Fibroblast of villous mesenchyme (primary cell): ENCODE measurements around the gene HRG. TPM values are rescaled to one million over a fixed set of nuclear protein-coding genes. Genes with fewer than 3 reads are reported as not detected.
"Not testable (repeated sequence)": the region's sequence is repeated elsewhere in the genome, so short reads cannot be mapped to it uniquely, and the experiment has no call there.

Experiments used
- DNase-seq: peaks from one replicate; pipeline ENCODE4 v3.0.0-alpha.2; 2010; ENCODE audit warnings: low read depth
- H3K4me3 ChIP-seq: 2 replicates; pipeline ENCODE4 v1.5.1; 2011; ENCODE audit warnings: low read depth, mild to moderate bottlenecking, low read length
- total RNA-seq: library from RNA; depleted of rRNA; stranded (reverse); fragments of >200 nt; gene quantifications from 2 replicates; pipeline ENCODE4 v1.2.3, GENCODE V29; 2012
- TF ChIP-seq, protein P1 (sequence below): IDR thresholded peaks from 2 replicates; pipeline ENCODE4 v1.5.1; 2012; ENCODE audit warnings: low read depth, mild to moderate bottlenecking, low read length; ENCODE audit not compliant: insufficient read depth

Gene HRG
- total RNA-seq, 1 donor = not detected

GRCh38 chr3:186628756-186629155 lies 37.1 kb upstream of the HRG start:
- no peak for DNase-seq
- H3K4me3 ChIP-seq = no peak overlapping the region
- TF ChIP-seq, protein P1, sequence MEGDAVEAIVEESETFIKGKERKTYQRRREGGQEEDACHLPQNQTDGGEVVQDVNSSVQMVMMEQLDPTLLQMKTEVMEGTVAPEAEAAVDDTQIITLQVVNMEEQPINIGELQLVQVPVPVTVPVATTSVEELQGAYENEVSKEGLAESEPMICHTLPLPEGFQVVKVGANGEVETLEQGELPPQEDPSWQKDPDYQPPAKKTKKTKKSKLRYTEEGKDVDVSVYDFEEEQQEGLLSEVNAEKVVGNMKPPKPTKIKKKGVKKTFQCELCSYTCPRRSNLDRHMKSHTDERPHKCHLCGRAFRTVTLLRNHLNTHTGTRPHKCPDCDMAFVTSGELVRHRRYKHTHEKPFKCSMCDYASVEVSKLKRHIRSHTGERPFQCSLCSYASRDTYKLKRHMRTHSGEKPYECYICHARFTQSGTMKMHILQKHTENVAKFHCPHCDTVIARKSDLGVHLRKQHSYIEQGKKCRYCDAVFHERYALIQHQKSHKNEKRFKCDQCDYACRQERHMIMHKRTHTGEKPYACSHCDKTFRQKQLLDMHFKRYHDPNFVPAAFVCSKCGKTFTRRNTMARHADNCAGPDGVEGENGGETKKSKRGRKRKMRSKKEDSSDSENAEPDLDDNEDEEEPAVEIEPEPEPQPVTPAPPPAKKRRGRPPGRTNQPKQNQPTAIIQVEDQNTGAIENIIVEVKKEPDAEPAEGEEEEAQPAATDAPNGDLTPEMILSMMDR = no peak

GRCh38 chr3:186630950-186631641 lies 34.7 kb upstream of the HRG start:
- TF ChIP-seq, protein P1 = no peak
- no peak overlapping the region for H3K4me3 ChIP-seq
- no peak for DNase-seq

GRCh38 chr3:186633481-186633880 lies 32.3 kb upstream of the HRG start:
- no peak for DNase-seq
- TF ChIP-seq, protein P1 = no peak
- no peak overlapping the region for H3K4me3 ChIP-seq

GRCh38 chr3:186634207-186634606 lies 31.6 kb upstream of the HRG start:
- DNase-seq, H3K4me3 ChIP-seq: not testable (repeated sequence)

GRCh38 chr3:186635532-186635931 lies 30.3 kb upstream of the HRG start:
- DNase-seq = no peak
- TF ChIP-seq, protein P1 = no peak
- H3K4me3 ChIP-seq = no peak overlapping the region

DNA sequence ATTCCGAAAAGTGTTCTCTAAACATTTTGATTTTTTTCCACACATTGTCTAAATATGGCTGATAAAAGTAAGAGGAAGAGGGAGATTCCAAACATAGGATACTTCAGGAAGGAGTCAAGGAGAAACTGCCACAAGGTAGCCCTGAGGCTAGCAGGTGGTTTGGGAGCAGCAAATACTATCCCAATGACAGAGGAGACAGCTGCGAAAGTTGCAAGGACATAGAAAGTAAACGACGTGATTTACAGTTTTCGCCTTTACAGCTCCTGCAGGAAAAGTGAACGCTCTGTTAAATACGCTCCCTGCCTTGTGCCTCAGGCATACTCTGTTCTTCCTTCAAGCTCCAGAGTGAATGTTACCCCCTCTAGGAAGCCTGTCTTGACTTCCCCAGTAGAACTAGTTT lies 29.3 kb upstream of the HRG start:
- TF ChIP-seq, protein P1 = no peak
- no peak overlapping the region for H3K4me3 ChIP-seq
- no peak for DNase-seq

GRCh38 chr3:186637686-186638085 lies 28.1 kb upstream of the HRG start:
- no peak overlapping the region for H3K4me3 ChIP-seq
- TF ChIP-seq, protein P1 = no peak
- no peak for DNase-seq
